GM12878 (cell line): Measurements from ENCODE around the gene MRPL53. TPM values are rescaled to one million over a fixed set of nuclear protein-coding genes. Genes with fewer than 3 reads are reported as not detected.
"Not testable (repeated sequence)": the region's sequence is repeated elsewhere in the genome, so short reads cannot be mapped to it uniquely, and the experiment has no call there.

ENCODE experiments used
- ATAC-seq: fragments of 200-7000 bp; cut with Tn5 transposase; 3 replicates; pipeline ENCODE4 v1.9.1; 2020; ENCODE audit warnings: mild to moderate bottlenecking, moderate library complexity
- BruUV-seq: library from RNA; stranded (reverse); fragments of 400-500 nt; replicated peaks from 2 replicates; lab custom pipeline; 2021; lab: Mats Ljungman, UMichigan
- CTCF ChIA-PET: fragments of 300-600 bp; sonication (Branson Sonifier 250); formaldehyde crosslinking; extraction: SDS; loops from one replicate; lab custom pipeline; 2021; ENCODE audit warnings: inconsistent platforms; lab: Yijun Ruan, JAX
- POLR2A ChIA-PET: fragments of 350-600 bp; formaldehyde crosslinking; extraction: SDS; loops from one replicate; lab custom pipeline; 2021; ENCODE audit warnings: inconsistent platforms; lab: Charles Lee
- RAD21 ChIA-PET: fragments of 300-600 bp; sonication (Branson Sonifier 250); formaldehyde crosslinking; loops from one replicate; lab custom pipeline; 2023; ENCODE audit warnings: antibody characterized with exemption; ENCODE audit not compliant: unreplicated experiment; lab: Charles Lee
- SMC1A ChIA-PET: fragments of 300-600 bp; sonication (Branson Sonifier 250); formaldehyde crosslinking; loops from one replicate; lab custom pipeline; 2023; ENCODE audit not compliant: unreplicated experiment, uncharacterized antibody; lab: Charles Lee
- DNase-seq: peaks from one replicate; pipeline ENCODE4 v3.0.0-alpha.2; 2011; ENCODE audit warnings: low read depth, low spot score
- FAIRE-seq: peaks from 3 replicates; lab custom pipeline; 2011; peaks lifted over from hg19 to GRCh38; lab: Jason Lieb, UNC
- H2AFZ ChIP-seq: 2 replicates; pipeline ENCODE4 v1.6.0; 2011; ENCODE audit warnings: low read depth, low read length, control low read depth; ENCODE audit not compliant: control insufficient read depth
- H3K27ac ChIP-seq: 2 replicates; pipeline ENCODE4 v1.5.1; 2011; ENCODE audit warnings: control low read depth; ENCODE audit not compliant: control insufficient read depth, insufficient read depth
- H3K27me3 ChIP-seq, 2 experiments: replicated peaks in 1 of 2; 2 replicates each; pipeline versions ENCODE4 v1.6.0 to v1.6.1; 2011; ENCODE audit warnings: low read length in 1 of 2; ENCODE audit not compliant: control insufficient read depth in 2 of 2, insufficient read depth in 2 of 2
- H3K36me3 ChIP-seq, 2 experiments: 2 replicates each; pipeline ENCODE4 v1.5.1; 2011; ENCODE audit warnings: low read length in 1 of 2; ENCODE audit not compliant: control insufficient read depth in 2 of 2, insufficient read depth in 2 of 2
- H3K4me1 ChIP-seq: 2 replicates; pipeline ENCODE4 v1.6.1; 2011; ENCODE audit warnings: mild to moderate bottlenecking, low read length, moderate library complexity, mixed read lengths; ENCODE audit not compliant: control insufficient read depth, insufficient read depth
- H3K4me2 ChIP-seq: 2 replicates; pipeline ENCODE4 v1.6.0; 2011; ENCODE audit warnings: control low read depth; ENCODE audit not compliant: control insufficient read depth, insufficient read depth
- H3K4me3 ChIP-seq: fragments of 200-600 bp; sonication (generic); 2 replicates; pipeline ENCODE4 v1.5.1; 2016
- H3K79me2 ChIP-seq: 2 replicates; pipeline ENCODE4 v1.6.0; 2011; ENCODE audit warnings: low read length; ENCODE audit not compliant: control insufficient read depth, insufficient read depth
- H3K9ac ChIP-seq: 2 replicates; pipeline ENCODE4 v1.8.0; 2011; ENCODE audit warnings: low read length, control low read depth, mixed read lengths; ENCODE audit not compliant: control insufficient read depth, insufficient read depth
- H3K9me3 ChIP-seq: replicated peaks from 3 replicates; pipeline ENCODE4 v1.5.1; 2011; ENCODE audit warnings: mild to moderate bottlenecking, low read length; ENCODE audit not compliant: control insufficient read depth, insufficient read depth
- H4K20me1 ChIP-seq: 2 replicates; pipeline ENCODE4 v1.6.0; 2011; ENCODE audit not compliant: control insufficient read depth, insufficient read depth
- MTA3 ChIP-seq: IDR thresholded peaks from 2 replicates; pipeline ENCODE4 v1.6.1; 2012; ENCODE audit warnings: low read length, inconsistent platforms, borderline replicate concordance
- POLR2A ChIP-seq: IDR thresholded peaks from 2 replicates; pipeline ENCODE4 v1.6.1; 2011; ENCODE audit warnings: low read depth, mild to moderate bottlenecking, low read length
- POLR2AphosphoS2 ChIP-seq: IDR thresholded peaks from 2 replicates; pipeline ENCODE4 v1.6.1; 2011; ENCODE audit warnings: low read depth, mild to moderate bottlenecking, low read length, improper control_type of control experiment, moderate library complexity
- SMAD5 ChIP-seq: IDR thresholded peaks from 2 replicates; pipeline ENCODE4 v1.6.1; 2016; ENCODE audit warnings: antibody characterized with exemption, low read depth
- WGBS: methylation state at CpG from one replicate; pipeline ENCODE4 v1.1.6; 2016; ENCODE audit warnings: low lambda C conversion rate; ENCODE audit not compliant: insufficient replicate concordance, insufficient coverage; ENCODE audit errors: missing lambda C conversion rate; 5-methylcytosine and 5-hydroxymethylcytosine counted together
- in situ Hi-C: fragments of 300-500 bp; cut with MboI; formaldehyde crosslinking; loops from 9 replicates; pipeline ENCODE4 v1.14.3; 2018; ENCODE audit warnings: mixed read lengths
- intact Hi-C: fragments of 100-400 bp; cut with micrococcal nuclease; formaldehyde crosslinking; loops from one replicate; pipeline ENCODE4 v1.14.2; 2022; ENCODE audit not compliant: unreplicated experiment
- polyA plus RNA-seq, 11 experiments: library from polyadenylated mRNA; depleted of rRNA in 4 of 11; unstranded in 6 of 11; stranded (reverse) in 5 of 11; fragments of >200 nt; fragmentation: Nextera tagmentation in 4 of 11; fragmentation: Illumina TruSeq in 1 of 11; extraction: Ambion mirVana in 4 of 11; extraction: Trizol in 1 of 11; gene quantifications; 1 replicate in 1 of 11; 2 replicates in 10 of 11; pipeline versions ENCODE4 v1.2.1 to v1.2.3, GENCODE V29; 2011 to 2016; ENCODE audit warnings: inconsistent platforms in 2 of 11, missing spikeins in 2 of 11, low read depth in 1 of 11
- total RNA-seq, 4 experiments: library from RNA; depleted of rRNA in 3 of 4; stranded (reverse); fragments of >200 nt in 3 of 4; fragmentation: Illumina TruSeq in 1 of 4; extraction: Trizol in 1 of 4; gene quantifications; 2 replicates each; pipeline versions ENCODE4 v1.2.1 to v1.2.3, GENCODE V29; 2013 to 2021
- TF ChIP-seq, protein P1 (sequence below): IDR thresholded peaks from 2 replicates; pipeline ENCODE4 v1.6.1; 2011; ENCODE audit warnings: borderline replicate concordance, low read depth, mild to moderate bottlenecking, moderate library complexity, low read length; ENCODE audit not compliant: insufficient read depth, poor library complexity, severe bottlenecking

The MRPL53 gene
- total and polyA plus RNA-seq, 10 of the 15 experiments (the other 5 are each of a cell fraction or from before 2014, with no cell fraction given), result 15.1 to 167 (median 80.9) TPM

GRCh38 chr2:74460187-74460586 is 12.3 kb downstream of the MRPL53 start:
- SMC1A ChIA-PET, result interaction anchor here (1.3 kb wide), 1 partner anchor 120 kb away, joined by 3 read pairs; no protein-coding TSS in a partner anchor
- POLR2A ChIA-PET, ATAC-seq, DNase-seq, BruUV-seq, H3K36me3 ChIP-seq, in situ Hi-C loops, H3K4me2 ChIP-seq, H3K4me3 ChIP-seq, H4K20me1 ChIP-seq, intact Hi-C loops, H3K9me3 ChIP-seq, FAIRE-seq, H3K27ac ChIP-seq, H3K9ac ChIP-seq, H2AFZ ChIP-seq: not testable (repeated sequence)
- 93% methylated on average over 10 of the region's 10 CpGs for WGBS
- peaks cover 19% of the 10 kb centered on the region for H3K4me1 ChIP-seq
- peaks cover 32% of the 10 kb centered on the region for H3K79me2 ChIP-seq
- RAD21 ChIA-PET, result interaction anchor here (0.7 to 1.2 kb wide), 2 partner anchors 12 to 70 kb away, joined by 3 to 4 read pairs; partner anchors contain the start of genes HTRA2 and MRPL53
- CTCF ChIA-PET, result interaction anchor here (1.6 kb wide), 1 partner anchor 128 kb away, joined by 5 read pairs; no protein-coding TSS in a partner anchor
- TF ChIP-seq POLR2A, result peak; percentile 32; the same call in 1 of the 2 replicates
- TF ChIP-seq, all 136 proteins: peak for 1; not testable (repeated sequence) for 135
- H3K27me3 ChIP-seq, result not testable (repeated sequence)

DNA sequence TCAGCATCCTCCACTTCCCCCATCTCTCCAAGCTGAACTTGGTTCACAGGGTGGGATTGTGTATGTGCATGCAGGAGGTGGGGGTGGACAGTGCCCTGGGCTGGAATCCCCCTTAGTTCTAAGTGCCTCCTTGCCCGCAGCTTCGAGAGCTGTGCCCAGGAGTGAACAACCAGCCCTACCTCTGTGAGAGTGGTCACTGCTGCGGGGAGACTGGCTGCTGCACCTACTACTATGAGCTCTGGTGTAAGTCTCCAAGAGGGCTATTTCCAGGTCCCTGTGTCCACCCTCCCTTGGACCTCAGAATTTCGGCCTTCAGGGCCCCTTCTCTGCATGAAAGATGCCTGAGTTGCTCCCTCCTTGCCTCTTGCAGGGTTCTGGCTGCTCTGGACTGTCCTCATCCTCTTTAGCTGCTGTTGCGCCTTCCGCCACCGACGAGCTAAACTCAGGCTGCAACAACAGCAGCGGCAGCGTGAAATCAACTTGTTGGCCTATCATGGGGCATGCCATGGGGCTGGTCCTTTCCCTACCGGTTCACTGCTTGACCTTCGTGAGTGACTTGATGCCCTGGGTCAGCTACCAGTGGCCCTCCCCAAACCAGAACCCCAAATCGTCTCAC is 12.9 kb downstream of the MRPL53 start:
- H3K4me3 ChIP-seq, result peak overlapping the region; percentile 99
- peaks cover 28% of the 10 kb centered on the region for H3K79me2 ChIP-seq
- SMC1A ChIA-PET, result interaction anchor here (1.3 to 5.5 kb wide), 5 partner anchors 21 to 119 kb away, joined by 3 to 24 read pairs (median 8); partner anchors contain the start of genes C2orf81, CCDC142, TTC31 and WDR54
- WGBS, result 58% methylated on average over 13 of the region's 13 CpGs
- H3K27me3 ChIP-seq, H4K20me1 ChIP-seq, H3K9me3 ChIP-seq, H2AFZ ChIP-seq, ATAC-seq, DNase-seq, intact Hi-C loops, H3K36me3 ChIP-seq, BruUV-seq, in situ Hi-C loops, H3K27ac ChIP-seq, FAIRE-seq, H3K9ac ChIP-seq: not testable (repeated sequence)
- peak overlapping the region; percentile 87 for H3K4me2 ChIP-seq
- CTCF ChIA-PET, result interaction anchor here (1.4 to 6.7 kb wide), 5 partner anchors 15 to 128 kb away, joined by 10 to 54 read pairs (median 10); partner anchors contain the start of genes AUP1, CCDC142, HTRA2 and TTC31
- RAD21 ChIA-PET, result interaction anchor here (1.2 to 1.8 kb wide), 4 partner anchors 13 to 68 kb away, joined by 4 to 11 read pairs (median 8); partner anchors contain the start of genes C2orf81, MRPL53, PCGF1 and WDR54
- POLR2A ChIA-PET, result interaction anchor here (2.0 to 5.8 kb wide), 3 partner anchors 12 to 22 kb away, joined by 14 to 44 read pairs (median 29); partner anchors contain the start of genes CCDC142, MRPL53, RTKN and TTC31
- peaks cover 19% of the 10 kb centered on the region for H3K4me1 ChIP-seq
- TF ChIP-seq, protein P1, sequence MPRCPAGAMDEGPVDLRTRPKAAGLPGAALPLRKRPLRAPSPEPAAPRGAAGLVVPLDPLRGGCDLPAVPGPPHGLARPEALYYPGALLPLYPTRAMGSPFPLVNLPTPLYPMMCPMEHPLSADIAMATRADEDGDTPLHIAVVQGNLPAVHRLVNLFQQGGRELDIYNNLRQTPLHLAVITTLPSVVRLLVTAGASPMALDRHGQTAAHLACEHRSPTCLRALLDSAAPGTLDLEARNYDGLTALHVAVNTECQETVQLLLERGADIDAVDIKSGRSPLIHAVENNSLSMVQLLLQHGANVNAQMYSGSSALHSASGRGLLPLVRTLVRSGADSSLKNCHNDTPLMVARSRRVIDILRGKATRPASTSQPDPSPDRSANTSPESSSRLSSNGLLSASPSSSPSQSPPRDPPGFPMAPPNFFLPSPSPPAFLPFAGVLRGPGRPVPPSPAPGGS, result peak; percentile 11
- TF ChIP-seq POLR2AphosphoS2 (0 out of 2 replicates have a peak, but pooled peaks have one; percentile 33), SMAD5 (0 out of 2 replicates have a peak, but pooled peaks have one; percentile 14), MTA3 (peak; percentile 27; the same call in 1 of the 2 replicates), POLR2A (peak; percentile 68)
